NCI-H1092 (cell line): ENCODE measurements around the gene TMEM14B.
"Not testable (repeated sequence)": the region's sequence is repeated elsewhere in the genome, so short reads cannot be mapped to it uniquely, and the experiment has no call there.

Experiments used
- DNase-seq: peaks from one replicate; lab custom pipeline; 2025; lab: John Stamatoyannopoulos, UW

Gene TMEM14B

GRCh38 chr6:10746915-10747250 lies 722 bp upstream of the TMEM14B start:
- DNase-seq = no peak

- no peak for DNase-seq
These were observed 2.1 kb downstream of the TMEM14B start for GRCh38 chr6:10749734-10750133.

GRCh38 chr6:10750568-10750967 lies 3.0 kb downstream of the TMEM14B start:
- not testable (repeated sequence) for DNase-seq

GRCh38 chr6:10751757-10752156 lies 4.2 kb downstream of the TMEM14B start:
- DNase-seq = not testable (repeated sequence)

GRCh38 chr6:10756085-10756484 lies 8.5 kb downstream of the TMEM14B start:
- no peak for DNase-seq

GRCh38 chr6:10759312-10759839 lies 11.8 kb downstream of the TMEM14B start:
- DNase-seq = no peak

GRCh38 chr6:10759884-10760329 lies 12.3 kb downstream of the TMEM14B start:
- DNase-seq = no peak

- DNase-seq = no peak
These were observed 15.4 kb downstream of the TMEM14B start for GRCh38 chr6:10763006-10763405.

- no peak for DNase-seq
These were observed 21.8 kb downstream of the TMEM14B start for GRCh38 chr6:10769419-10769818.

- DNase-seq = no peak
These were observed 23.8 kb downstream of the TMEM14B start for GRCh38 chr6:10771371-10771894.

- DNase-seq = no peak
These were observed 30.6 kb downstream of the TMEM14B start for GRCh38 chr6:10778230-10778629.

- no peak for DNase-seq
These were observed 31.5 kb downstream of the TMEM14B start for GRCh38 chr6:10779076-10779475.

- no peak for DNase-seq
These were observed 44.1 kb downstream of the TMEM14B start for GRCh38 chr6:10791673-10792072.

- no peak for DNase-seq
These were observed 44.5 kb downstream of the TMEM14B start for GRCh38 chr6:10792101-10792500.

GRCh38 chr6:10793035-10793434 lies 45.4 kb downstream of the TMEM14B start:
- DNase-seq = no peak

GRCh38 chr6:10793695-10794094 lies 46.1 kb downstream of the TMEM14B start:
- DNase-seq = no peak

- no peak for DNase-seq
These were observed 46.6 kb downstream of the TMEM14B start for GRCh38 chr6:10794239-10794638.

GRCh38 chr6:10800810-10801209 lies 53.2 kb downstream of the TMEM14B start:
- DNase-seq = no peak

GRCh38 chr6:10801224-10801848 lies 53.7 kb downstream of the TMEM14B start:
- no peak for DNase-seq
